NCI-H774 (cell line): ENCODE data around the gene ST7.

ENCODE experiments used
- DNase-seq: peaks from one replicate; lab custom pipeline; 2025; lab: John Stamatoyannopoulos, UW

ST7 gene

GRCh38 chr7:117067340-117067739, 114.0 kb downstream of the ST7 start:
- no peak for DNase-seq

- DNase-seq = peak; percentile 44
These were observed 115.3 kb downstream of the ST7 start for GRCh38 chr7:117068511-117069145.

GRCh38 chr7:117069379-117069778, 116.1 kb downstream of the ST7 start:
- DNase-seq = no peak

- no peak for DNase-seq
These were observed 118.2 kb downstream of the ST7 start for GRCh38 chr7:117071551-117071950.

- DNase-seq = peak; percentile 24
These were observed 119.4 kb downstream of the ST7 start for GRCh38 chr7:117072620-117073118.

GRCh38 chr7:117074378-117074777, 121.1 kb downstream of the ST7 start:
- no peak for DNase-seq

GRCh38 chr7:117075934-117076333, 122.6 kb downstream of the ST7 start:
- DNase-seq = no peak

GRCh38 chr7:117076426-117076943, 123.2 kb downstream of the ST7 start:
- no peak for DNase-seq

GRCh38 chr7:117077658-117078057, 124.4 kb downstream of the ST7 start:
- no peak for DNase-seq

- DNase-seq = no peak
These were observed 129.3 kb downstream of the ST7 start for GRCh38 chr7:117082647-117083046.

- no peak for DNase-seq
These were observed 130.3 kb downstream of the ST7 start for GRCh38 chr7:117083648-117084047.

GRCh38 chr7:117084286-117084685, 131.0 kb downstream of the ST7 start:
- no peak for DNase-seq

GRCh38 chr7:117085275-117085674, 132.0 kb downstream of the ST7 start:
- no peak for DNase-seq

GRCh38 chr7:117085769-117086463, 132.6 kb downstream of the ST7 start:
- DNase-seq = no peak

- no peak for DNase-seq
These were observed 133.5 kb downstream of the ST7 start for GRCh38 chr7:117086788-117087187.

GRCh38 chr7:117087639-117088396, 134.5 kb downstream of the ST7 start:
- no peak for DNase-seq

- DNase-seq = no peak
These were observed 135.4 kb downstream of the ST7 start for GRCh38 chr7:117088623-117089194.

GRCh38 chr7:117090791-117091190, 137.5 kb downstream of the ST7 start:
- no peak for DNase-seq

GRCh38 chr7:117091721-117092120, 138.4 kb downstream of the ST7 start:
- no peak for DNase-seq

GRCh38 chr7:117092785-117093184, 139.5 kb downstream of the ST7 start:
- DNase-seq = no peak

GRCh38 chr7:117094457-117094856, 141.2 kb downstream of the ST7 start:
- no peak for DNase-seq

GRCh38 chr7:117095055-117095454, 141.8 kb downstream of the ST7 start:
- no peak for DNase-seq
